A549 (cell line): ENCODE results near the gene SSR1. TPM values are rescaled to one million over a fixed set of nuclear protein-coding genes. Genes with fewer than 3 reads are reported as not detected.

Source experiments
- ATAC-seq, 2 experiments: fragments of 200-7000 bp in 1 of 2; fragments of >200 bp in 1 of 2; cut with Nextera tagmentation in 1 of 2; cut with Tn5 transposase in 1 of 2; 3 replicates each; pipeline versions ENCODE4 v1.8.0 to v1.9.1; 2018 to 2020; ENCODE audit warnings: mild to moderate bottlenecking in 1 of 2, moderate library complexity in 1 of 2
- CTCF ChIA-PET: fragments of 300-600 bp; sonication (Branson Sonifier 250); formaldehyde crosslinking; extraction: SDS; loops from one replicate; lab custom pipeline; 2021; ENCODE audit warnings: antibody characterized with exemption, inconsistent platforms; lab: Yijun Ruan, JAX
- POLR2A ChIA-PET: fragments of 350-600 bp; formaldehyde crosslinking; extraction: SDS; loops from one replicate; lab custom pipeline; 2021; ENCODE audit warnings: antibody characterized with exemption, inconsistent platforms; lab: Yijun Ruan, JAX
- DNase-seq, 2 experiments: peaks; one replicate each; pipeline versions ENCODE4 v3.0.0 to v3.0.0-alpha.2; 2011 to 2016; ENCODE audit warnings: low read depth in 1 of 2, low spot score in 1 of 2
- FAIRE-seq: peaks from 2 replicates; lab custom pipeline; 2011; peaks lifted over from hg19 to GRCh38; lab: Jason Lieb, UNC
- H3K27ac ChIP-seq, 2 experiments: fragments of >200 bp; sonication (Bioruptor Twin); formaldehyde crosslinking; 3 replicates each; pipeline ENCODE4 v1.5.1; 2016 to 2017
- H3K4me1 ChIP-seq: fragments of >200 bp; sonication (Bioruptor Twin); formaldehyde crosslinking; 3 replicates; pipeline ENCODE4 v1.6.1; 2016
- H3K4me2 ChIP-seq: fragments of >200 bp; sonication (Bioruptor Twin); formaldehyde crosslinking; 3 replicates; pipeline ENCODE4 v1.6.1; 2016
- H3K4me3 ChIP-seq: fragments of >200 bp; sonication (Bioruptor Twin); formaldehyde crosslinking; 3 replicates; pipeline ENCODE4 v1.5.1; 2016
- H3K9me3 ChIP-seq: fragments of >200 bp; sonication (Bioruptor Twin); formaldehyde crosslinking; 3 replicates; pipeline ENCODE4 v1.6.1; 2016
- BCL3 ChIP-seq: fragments of >200 bp; sonication (Bioruptor Twin); formaldehyde crosslinking; IDR thresholded peaks from 3 replicates; pipeline ENCODE4 v1.6.1; 2016
- EHMT2 ChIP-seq: fragments of 200-600 bp; sonication (generic); IDR thresholded peaks from 2 replicates; pipeline ENCODE4 v1.6.1; 2016; ENCODE audit warnings: antibody characterized with exemption, low read depth, mild to moderate bottlenecking, moderate library complexity
- ESRRA ChIP-seq: fragments of 150-350 bp; IDR thresholded peaks from 2 replicates; pipeline ENCODE4 v1.6.1; 2014; ENCODE audit warnings: mild to moderate bottlenecking, low read length, borderline replicate concordance
- FOSL2 ChIP-seq, 2 experiments: fragments of 450-650 bp in 1 of 2; fragments of >200 bp in 1 of 2; sonication (Bioruptor Twin) in 1 of 2; formaldehyde crosslinking; IDR thresholded peaks; 2 replicates each; pipeline versions ENCODE4 v1.5.0 to v1.6.1; 2016 to 2020; ENCODE audit warnings: mild to moderate bottlenecking in 1 of 2, moderate library complexity in 1 of 2
- FOXS1 ChIP-seq: fragments of 250-450 bp; sonication (Bioruptor Pico); IDR thresholded peaks from 2 replicates; pipeline ENCODE4 v1.5.0; 2020; ENCODE audit warnings: mild to moderate bottlenecking, moderate library complexity
- HOXA7 ChIP-seq: fragments of 250-450 bp; sonication (Bioruptor Pico); IDR thresholded peaks from 2 replicates; pipeline ENCODE4 v1.5.0; 2020; ENCODE audit warnings: mild to moderate bottlenecking, moderate library complexity
- KDM1A ChIP-seq: fragments of 200-600 bp; sonication (generic); IDR thresholded peaks from 2 replicates; pipeline ENCODE4 v1.6.1; 2016; ENCODE audit warnings: low read depth, mild to moderate bottlenecking
- MAFK ChIP-seq: fragments of 450-650 bp; IDR thresholded peaks from 2 replicates; pipeline ENCODE4 v1.6.1; 2014; ENCODE audit not compliant: partially characterized antibody
- MYC ChIP-seq: IDR thresholded peaks from 2 replicates; pipeline ENCODE4 v1.6.1; 2012; ENCODE audit warnings: mild to moderate bottlenecking, inconsistent platforms, low read length, improper control_type of control experiment, borderline replicate concordance
- NPAS2 ChIP-seq: fragments of 250-450 bp; sonication (Bioruptor Pico); IDR thresholded peaks from 2 replicates; pipeline ENCODE4 v1.8.0; 2022; ENCODE audit warnings: mild to moderate bottlenecking, moderate library complexity, borderline replicate concordance
- NR3C1 ChIP-seq: fragments of >200 bp; sonication (Bioruptor Twin); formaldehyde crosslinking; IDR thresholded peaks from 3 replicates; pipeline ENCODE4 v1.6.1; 2017
- RAD21 ChIP-seq, 2 experiments: fragments of >200 bp in 1 of 2; sonication (Bioruptor Twin) in 1 of 2; formaldehyde crosslinking in 1 of 2; IDR thresholded peaks in 1 of 2; conservative IDR thresholded peaks in 1 of 2; 2 replicates in 1 of 2; 3 replicates in 1 of 2; pipeline ENCODE4 v1.6.1; 2012 to 2018; ENCODE audit warnings: inconsistent platforms in 1 of 2
- REST ChIP-seq: fragments of 200-600 bp; sonication (generic); IDR thresholded peaks from 2 replicates; pipeline ENCODE4 v1.6.1; 2016; ENCODE audit warnings: antibody characterized with exemption, mild to moderate bottlenecking, moderate library complexity
- USF2 ChIP-seq: fragments of 450-650 bp; IDR thresholded peaks from 2 replicates; pipeline ENCODE4 v1.6.1; 2014; ENCODE audit warnings: antibody characterized with exemption
- ZSCAN20 ChIP-seq: fragments of 250-450 bp; sonication (Bioruptor Pico); IDR thresholded peaks from 2 replicates; pipeline ENCODE4 v1.8.0; 2022; ENCODE audit warnings: mild to moderate bottlenecking, moderate library complexity
- WGBS: methylation state at CpG from one replicate; pipeline ENCODE4 v1.1.6; 2017; ENCODE audit errors: missing lambda C conversion rate; 5-methylcytosine and 5-hydroxymethylcytosine counted together
- polyA plus RNA-seq, 4 experiments: library from polyadenylated mRNA; depleted of rRNA in 3 of 4; stranded (reverse); fragments of >200 nt; fragmentation: RNase III in 1 of 4; extraction: RNeasy Plus Mini Kit Qiagen cat#74134 plus additional on column Dnase treatment in 1 of 4; gene quantifications; 2 replicates in 3 of 4; 3 replicates in 1 of 4; pipeline ENCODE4 v1.2.3, GENCODE V29; 2011 to 2017
- TF ChIP-seq, protein P1 (sequence below): fragments of 250-450 bp; sonication (Bioruptor Pico); IDR thresholded peaks from 2 replicates; pipeline ENCODE4 v1.5.0; 2021; ENCODE audit warnings: mild to moderate bottlenecking, moderate library complexity, borderline replicate concordance

The SSR1 gene
- polyA plus RNA-seq, 2 of the 4 experiments (the other 2 are of a cell fraction), result 84.8 to 201 TPM

GRCh38 chr6:7311176-7311575 lies 1.8 kb downstream of the SSR1 start:
- H3K27ac ChIP-seq, result no peak overlapping the region
- TF ChIP-seq BCL3 (no peak), HOXA7 (CRISPR knock-in tag) (no peak), MAFK (peak; percentile 97)
- peaks cover 17% of the 10 kb centered on the region for H3K4me1 ChIP-seq
- POLR2A ChIA-PET, result interaction anchor here (1.3 kb wide), 1 partner anchor 79 kb away, joined by 4 read pairs; the partner anchor contains the start of genes CAGE1 and RIOK1
- H3K4me3 ChIP-seq, result peak overlapping the region; percentile 100; the same call in 2 of the 3 replicates
- 83% methylated on average over 1 of the region's 1 CpG for WGBS
- FAIRE-seq (no peak), DNase-seq (no peak), ATAC-seq (no peak)
- CTCF ChIA-PET, result interaction anchor here (1.0 kb wide), 1 partner anchor 103 kb away, joined by 3 read pairs; no protein-coding TSS in a partner anchor
- peak overlapping the region; percentile 93 for H3K4me2 ChIP-seq
- H3K9me3 ChIP-seq, result no peaks in the 10 kb centered on the region

GRCh38 chr6:7309050-7309449 lies 3.9 kb downstream of the SSR1 start:
- Histone ChIP-seq H3K9me3 (no peaks in the 10 kb centered on the region), H3K4me2 (no peak overlapping the region), H3K4me1 (peaks cover 17% of the 10 kb centered on the region), H3K27ac (no peak overlapping the region), H3K4me3 (no peak overlapping the region)
- ChIA-PET POLR2A (no interaction called here), CTCF (no interaction called here)
- DNase-seq (no peak), FAIRE-seq (no peak), ATAC-seq (no peak)
- TF ChIP-seq KDM1A, result no peak
- no peak for TF ChIP-seq HOXA7 (CRISPR knock-in tag)
- TF ChIP-seq NR3C1, result no peak
- TF ChIP-seq REST, result no peak
- no peak for TF ChIP-seq ZSCAN20
- no peak for TF ChIP-seq FOSL2 (IDR thresholded peaks at IDR 0.05)
- TF ChIP-seq FOSL2 (CRISPR knock-in tag; IDR thresholded peaks at IDR 0.05), result no peak
- no peak for TF ChIP-seq USF2
- TF ChIP-seq EHMT2, result no peak
- TF ChIP-seq MYC, result no peak
- TF ChIP-seq NPAS2 (CRISPR knock-in tag), result no peak
- TF ChIP-seq FOXS1 (CRISPR knock-in tag), result no peak
- TF ChIP-seq RAD21 (conservative IDR thresholded peaks at IDR 0.05 in 1 of 2, IDR thresholded peaks at IDR 0.05 in 1 of 2), result no peak
- TF ChIP-seq, protein P1, sequence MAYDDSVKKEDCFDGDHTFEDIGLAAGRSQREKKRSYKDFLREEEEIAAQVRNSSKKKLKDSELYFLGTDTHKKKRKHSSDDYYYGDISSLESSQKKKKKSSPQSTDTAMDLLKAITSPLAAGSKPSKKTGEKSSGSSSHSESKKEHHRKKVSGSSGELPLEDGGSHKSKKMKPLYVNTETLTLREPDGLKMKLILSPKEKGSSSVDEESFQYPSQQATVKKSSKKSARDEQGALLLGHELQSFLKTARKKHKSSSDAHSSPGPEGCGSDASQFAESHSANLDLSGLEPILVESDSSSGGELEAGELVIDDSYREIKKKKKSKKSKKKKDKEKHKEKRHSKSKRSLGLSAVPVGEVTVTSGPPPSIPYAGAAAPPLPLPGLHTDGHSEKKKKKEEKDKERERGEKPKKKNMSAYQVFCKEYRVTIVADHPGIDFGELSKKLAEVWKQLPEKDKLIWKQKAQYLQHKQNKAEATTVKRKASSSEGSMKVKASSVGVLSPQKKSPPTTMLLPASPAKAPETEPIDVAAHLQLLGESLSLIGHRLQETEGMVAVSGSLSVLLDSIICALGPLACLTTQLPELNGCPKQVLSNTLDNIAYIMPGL, result no peak
- TF ChIP-seq ESRRA, result no peak
- WGBS, result 74% methylated on average over 5 of the region's 5 CpGs
